ENCODE data around the gene LDB2.

Gene LDB2

DNA sequence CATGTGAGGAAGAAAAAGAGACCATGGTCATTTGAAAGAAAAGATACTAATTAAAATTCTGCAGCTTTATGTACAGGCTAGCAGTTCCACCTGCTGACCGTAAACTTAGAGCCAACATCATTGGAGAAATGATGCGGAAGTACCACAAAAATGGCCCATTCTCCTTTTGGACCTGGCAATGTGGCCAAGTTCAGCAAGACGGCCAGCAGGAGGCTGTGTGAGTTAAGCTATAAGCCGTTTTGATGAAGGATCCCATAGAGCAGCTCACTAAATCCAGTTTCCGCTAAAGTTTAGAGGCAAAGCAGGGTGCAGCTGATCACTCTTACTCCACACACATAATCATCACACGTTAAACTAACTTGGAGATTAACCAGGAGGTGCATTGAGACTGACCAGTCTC, 133.8 kb downstream of the LDB2 start:
- H3K27ac ChIP-seq (ENCODE audit: low read depth in 2 of 2, low read length in 2 of 2): no peak overlapping the region
- H3K27me3 ChIP-seq (ENCODE audit: control insufficient read depth in 2 of 2, insufficient read depth in 2 of 2, low read length in 2 of 2): no peaks in the 10 kb centered on the region
- H3K9me3 ChIP-seq (ENCODE audit: control insufficient read depth in 2 of 2, low read length in 2 of 2): no peaks in the 10 kb centered on the region
- H3K36me3 ChIP-seq (ENCODE audit: control insufficient read depth in 2 of 2, insufficient read depth in 2 of 2, low read length in 2 of 2): no peaks in the 10 kb centered on the region
- H3K4me3 ChIP-seq (ENCODE audit: low read length in 2 of 2): no peak overlapping the region
- no peaks in the 10 kb centered on the region for H3K4me1 ChIP-seq (ENCODE audit: control insufficient read depth in 2 of 2, insufficient read depth in 2 of 2, low read length in 2 of 2)
- no peak overlapping the region for H3K9ac ChIP-seq (ENCODE audit: low read depth in 1 of 2, low read length in 2 of 2)

DNA sequence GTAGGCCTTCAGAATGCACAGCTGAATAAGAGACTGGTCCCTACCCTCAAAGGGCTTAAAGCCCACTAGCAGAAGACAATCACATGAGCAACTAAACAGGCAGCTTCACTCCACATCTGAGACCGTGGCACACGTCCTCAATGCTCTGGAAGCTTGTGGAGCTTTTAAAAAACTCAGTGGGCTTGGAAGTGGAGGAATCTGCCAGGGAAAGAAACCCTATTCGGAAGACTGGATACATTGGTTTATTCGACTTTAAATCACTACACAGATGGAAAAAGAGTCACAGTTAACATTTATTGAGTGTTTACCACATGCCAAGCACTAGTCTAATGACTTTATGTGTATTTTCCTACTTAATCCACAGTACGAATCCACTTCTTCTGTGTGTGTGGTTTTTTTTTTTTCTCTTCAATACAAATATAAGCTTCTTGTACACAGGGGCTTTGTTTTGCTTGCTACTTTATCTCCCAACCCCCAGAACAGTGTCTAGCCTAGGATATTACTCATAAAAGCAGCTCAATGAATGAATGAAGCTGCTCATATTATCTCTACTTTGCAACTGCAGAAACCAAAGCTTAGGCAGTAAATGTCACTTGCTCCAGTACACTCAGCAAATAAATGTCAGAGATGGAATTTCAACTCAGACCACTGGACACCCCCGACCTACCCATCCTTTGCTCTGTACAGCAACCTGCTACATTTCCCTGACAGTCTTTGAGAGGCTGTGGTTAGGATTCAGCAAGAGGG, 137.7 kb downstream of the LDB2 start:
- Histone ChIP-seq H3K27me3 (ENCODE audit: control insufficient read depth in 2 of 2, insufficient read depth in 2 of 2, low read length in 2 of 2) (no peaks in the 10 kb centered on the region), H3K9ac (ENCODE audit: low read depth in 1 of 2, low read length in 2 of 2) (no peak overlapping the region), H3K27ac (ENCODE audit: low read depth in 2 of 2, low read length in 2 of 2) (no peak overlapping the region), H3K9me3 (ENCODE audit: control insufficient read depth in 2 of 2, low read length in 2 of 2) (no peaks in the 10 kb centered on the region), H3K4me1 (ENCODE audit: control insufficient read depth in 2 of 2, insufficient read depth in 2 of 2, low read length in 2 of 2) (no peaks in the 10 kb centered on the region), H3K36me3 (ENCODE audit: control insufficient read depth in 2 of 2, insufficient read depth in 2 of 2, low read length in 2 of 2) (no peaks in the 10 kb centered on the region), H3K4me3 (ENCODE audit: low read length in 2 of 2) (no peak overlapping the region)

DNA sequence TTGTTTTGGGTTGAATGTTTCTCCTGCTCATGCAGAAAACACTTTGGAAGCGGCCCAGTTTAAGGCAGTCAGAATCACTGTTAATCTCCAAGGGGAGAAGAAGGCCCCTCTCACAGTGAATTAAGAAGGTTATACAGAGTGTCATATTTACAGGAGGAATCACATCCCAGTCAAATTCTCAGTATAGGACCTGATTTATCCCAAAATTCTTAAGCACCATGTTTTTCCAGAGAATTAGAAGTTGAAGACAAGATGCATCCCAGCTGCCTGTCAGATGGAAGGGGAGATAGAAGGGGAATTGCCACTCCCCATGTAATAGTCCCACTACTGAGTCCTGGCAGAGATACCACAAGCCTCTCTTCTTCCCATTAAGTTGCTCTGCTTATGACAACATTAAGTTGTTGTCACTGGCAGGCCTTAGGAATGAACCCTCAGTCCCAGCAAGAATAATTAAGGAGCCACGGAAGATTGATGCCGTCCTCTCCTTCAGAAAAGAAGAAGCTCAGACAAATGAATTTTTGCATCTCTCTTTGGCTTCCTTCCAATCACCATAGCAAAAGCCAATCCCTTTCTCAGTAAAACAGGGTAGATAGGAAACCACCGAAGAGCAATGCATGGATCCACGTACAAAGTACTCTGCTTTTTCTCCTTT, 138.4 kb downstream of the LDB2 start:
- no peaks in the 10 kb centered on the region for H3K27me3 ChIP-seq (ENCODE audit: control insufficient read depth in 2 of 2, insufficient read depth in 2 of 2, low read length in 2 of 2)
- no peaks in the 10 kb centered on the region for H3K9me3 ChIP-seq (ENCODE audit: control insufficient read depth in 2 of 2, low read length in 2 of 2)
- no peaks in the 10 kb centered on the region for H3K36me3 ChIP-seq (ENCODE audit: control insufficient read depth in 2 of 2, insufficient read depth in 2 of 2, low read length in 2 of 2)
- H3K27ac ChIP-seq (ENCODE audit: low read depth in 2 of 2, low read length in 2 of 2): no peak overlapping the region
- no peaks in the 10 kb centered on the region for H3K4me1 ChIP-seq (ENCODE audit: control insufficient read depth in 2 of 2, insufficient read depth in 2 of 2, low read length in 2 of 2)
- no peak overlapping the region for H3K4me3 ChIP-seq (ENCODE audit: low read length in 2 of 2)
- H3K9ac ChIP-seq (ENCODE audit: low read depth in 1 of 2, low read length in 2 of 2): no peak overlapping the region

DNA sequence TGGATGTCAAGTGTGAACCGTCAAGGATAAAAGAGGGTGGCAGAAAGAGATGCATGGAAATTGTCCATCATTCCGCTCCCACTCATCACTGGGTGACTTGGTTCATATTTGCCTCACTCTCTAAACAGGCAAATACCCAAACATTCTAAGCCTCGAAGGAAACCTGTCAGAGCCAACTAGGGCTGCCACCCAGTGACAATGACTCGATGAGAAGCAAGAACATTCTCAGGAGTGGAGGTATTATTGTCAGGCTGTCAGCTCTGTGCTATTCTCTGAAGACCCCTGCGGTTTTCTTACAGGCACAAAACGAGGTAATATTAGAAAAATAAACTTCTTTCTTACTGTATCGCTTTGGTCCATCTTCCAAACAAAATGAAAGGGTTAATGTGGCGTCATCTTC, 139.6 kb downstream of the LDB2 start:
- no peak overlapping the region for H3K9ac ChIP-seq (ENCODE audit: low read depth in 1 of 2, low read length in 2 of 2)
- H3K27me3 ChIP-seq (ENCODE audit: control insufficient read depth in 2 of 2, insufficient read depth in 2 of 2, low read length in 2 of 2): no peaks in the 10 kb centered on the region
- no peak overlapping the region for H3K27ac ChIP-seq (ENCODE audit: low read depth in 2 of 2, low read length in 2 of 2)
- no peaks in the 10 kb centered on the region for H3K9me3 ChIP-seq (ENCODE audit: control insufficient read depth in 2 of 2, low read length in 2 of 2)
- no peaks in the 10 kb centered on the region for H3K4me1 ChIP-seq (ENCODE audit: control insufficient read depth in 2 of 2, insufficient read depth in 2 of 2, low read length in 2 of 2)
- H3K4me3 ChIP-seq (ENCODE audit: low read length in 2 of 2): no peak overlapping the region
- no peaks in the 10 kb centered on the region for H3K36me3 ChIP-seq (ENCODE audit: control insufficient read depth in 2 of 2, insufficient read depth in 2 of 2, low read length in 2 of 2)

DNA sequence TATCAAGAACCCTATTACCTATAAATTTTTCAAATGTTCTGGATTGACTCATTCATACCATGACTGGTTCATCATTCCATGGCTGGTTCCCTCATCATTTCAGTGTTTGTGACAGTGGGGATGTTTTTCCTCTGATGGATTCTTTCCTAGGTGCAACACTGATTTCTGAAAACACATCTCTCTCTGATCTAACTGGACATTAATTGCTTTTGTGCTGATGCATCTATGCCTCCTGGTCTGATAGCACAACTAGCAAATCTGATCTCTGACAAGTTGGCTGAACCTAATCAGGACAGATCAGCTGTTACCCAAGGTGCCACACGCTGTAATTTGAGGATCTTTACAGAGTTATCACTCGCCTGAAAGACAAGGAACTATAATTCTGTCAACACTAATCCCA, 140.2 kb downstream of the LDB2 start:
- no peak overlapping the region for H3K27ac ChIP-seq (ENCODE audit: low read depth in 2 of 2, low read length in 2 of 2)
- H3K9me3 ChIP-seq (ENCODE audit: control insufficient read depth in 2 of 2, low read length in 2 of 2): no peaks in the 10 kb centered on the region
- no peaks in the 10 kb centered on the region for H3K27me3 ChIP-seq (ENCODE audit: control insufficient read depth in 2 of 2, insufficient read depth in 2 of 2, low read length in 2 of 2)
- no peak overlapping the region for H3K9ac ChIP-seq (ENCODE audit: low read depth in 1 of 2, low read length in 2 of 2)
- no peaks in the 10 kb centered on the region for H3K36me3 ChIP-seq (ENCODE audit: control insufficient read depth in 2 of 2, insufficient read depth in 2 of 2, low read length in 2 of 2)
- no peak overlapping the region for H3K4me3 ChIP-seq (ENCODE audit: low read length in 2 of 2)
- no peaks in the 10 kb centered on the region for H3K4me1 ChIP-seq (ENCODE audit: control insufficient read depth in 2 of 2, insufficient read depth in 2 of 2, low read length in 2 of 2)

DNA sequence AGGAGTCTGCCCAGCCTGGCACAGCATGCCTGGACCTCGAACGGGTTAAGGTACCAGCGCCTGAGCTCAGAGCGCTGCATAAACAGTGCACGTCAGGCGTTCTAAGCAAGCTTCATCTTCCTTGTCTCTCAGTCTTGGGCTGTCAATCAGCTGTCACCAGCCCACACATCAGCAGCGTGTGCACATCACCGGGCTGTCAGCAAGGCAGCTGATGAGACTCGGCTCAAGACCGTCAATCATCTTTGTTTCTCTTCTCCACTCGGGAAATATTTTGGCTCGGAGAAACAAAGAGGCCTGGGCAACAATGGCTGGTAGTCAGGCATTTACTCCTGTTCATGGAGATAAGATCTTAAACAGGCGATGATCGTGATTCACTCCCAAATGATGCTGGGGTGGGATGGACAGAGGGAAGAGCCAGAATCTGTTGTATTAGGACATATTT, 141.3 kb downstream of the LDB2 start:
- H3K4me1 ChIP-seq (ENCODE audit: control insufficient read depth in 2 of 2, insufficient read depth in 2 of 2, low read length in 2 of 2): no peaks in the 10 kb centered on the region
- no peak overlapping the region for H3K4me3 ChIP-seq (ENCODE audit: low read length in 2 of 2)
- H3K36me3 ChIP-seq (ENCODE audit: control insufficient read depth in 2 of 2, insufficient read depth in 2 of 2, low read length in 2 of 2): no peaks in the 10 kb centered on the region
- H3K9ac ChIP-seq (ENCODE audit: low read depth in 1 of 2, low read length in 2 of 2): no peak overlapping the region
- H3K27me3 ChIP-seq (ENCODE audit: control insufficient read depth in 2 of 2, insufficient read depth in 2 of 2, low read length in 2 of 2): no peaks in the 10 kb centered on the region
- H3K27ac ChIP-seq (ENCODE audit: low read depth in 2 of 2, low read length in 2 of 2): no peak overlapping the region
- H3K9me3 ChIP-seq (ENCODE audit: control insufficient read depth in 2 of 2, low read length in 2 of 2): no peaks in the 10 kb centered on the region

DNA sequence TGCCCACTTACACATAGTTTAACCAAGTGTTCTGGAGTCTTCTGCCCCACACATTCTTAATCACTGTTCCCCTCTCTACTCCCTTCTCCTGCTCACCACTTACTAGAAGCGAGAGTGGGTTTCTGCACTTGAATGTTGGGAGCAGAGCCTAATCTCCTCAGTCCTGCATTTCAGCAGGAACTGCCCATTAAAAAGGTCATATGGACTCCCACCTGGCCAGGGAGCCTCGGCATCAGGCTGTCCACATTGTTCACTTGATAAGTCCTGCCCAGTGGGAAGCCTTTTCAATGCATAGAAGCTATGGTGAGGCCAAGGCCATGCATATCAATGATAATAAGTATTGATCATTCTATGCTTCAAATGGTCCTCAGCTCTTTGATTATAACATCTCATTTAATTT, 144.3 kb downstream of the LDB2 start:
- Histone ChIP-seq H3K9ac (ENCODE audit: low read depth in 1 of 2, low read length in 2 of 2) (no peak overlapping the region), H3K4me1 (ENCODE audit: control insufficient read depth in 2 of 2, insufficient read depth in 2 of 2, low read length in 2 of 2) (no peaks in the 10 kb centered on the region), H3K27ac (ENCODE audit: low read depth in 2 of 2, low read length in 2 of 2) (no peak overlapping the region), H3K4me3 (ENCODE audit: low read length in 2 of 2) (no peak overlapping the region), H3K27me3 (ENCODE audit: control insufficient read depth in 2 of 2, insufficient read depth in 2 of 2, low read length in 2 of 2) (no peaks in the 10 kb centered on the region), H3K36me3 (ENCODE audit: control insufficient read depth in 2 of 2, insufficient read depth in 2 of 2, low read length in 2 of 2) (no peaks in the 10 kb centered on the region), H3K9me3 (ENCODE audit: control insufficient read depth in 2 of 2, low read length in 2 of 2) (no peaks in the 10 kb centered on the region)

DNA sequence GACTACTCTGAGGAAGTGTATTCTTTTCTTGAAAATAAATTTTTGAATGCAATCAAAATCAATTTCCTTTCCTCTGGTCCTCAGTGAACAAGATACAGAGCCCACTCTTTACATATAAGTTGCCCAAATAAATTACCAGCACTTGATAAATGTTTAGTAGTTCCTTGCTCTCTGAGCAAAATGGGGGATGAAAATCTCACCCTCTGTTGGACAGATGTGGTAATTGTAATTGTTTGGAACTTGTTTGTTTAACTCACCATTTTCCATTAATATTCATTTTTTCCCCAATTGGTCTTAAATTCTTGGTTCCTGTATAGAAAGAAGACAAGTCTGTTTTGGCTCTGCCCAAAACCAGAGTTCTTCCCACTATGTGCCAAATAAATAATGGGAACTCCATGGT, 146.3 kb downstream of the LDB2 start:
- Histone ChIP-seq H3K4me3 (ENCODE audit: low read length in 2 of 2) (no peak overlapping the region), H3K27ac (ENCODE audit: low read depth in 2 of 2, low read length in 2 of 2) (no peak overlapping the region), H3K27me3 (ENCODE audit: control insufficient read depth in 2 of 2, insufficient read depth in 2 of 2, low read length in 2 of 2) (no peaks in the 10 kb centered on the region), H3K9ac (ENCODE audit: low read depth in 1 of 2, low read length in 2 of 2) (no peak overlapping the region), H3K9me3 (ENCODE audit: control insufficient read depth in 2 of 2, low read length in 2 of 2) (no peaks in the 10 kb centered on the region), H3K4me1 (ENCODE audit: control insufficient read depth in 2 of 2, insufficient read depth in 2 of 2, low read length in 2 of 2) (no peaks in the 10 kb centered on the region), H3K36me3 (ENCODE audit: control insufficient read depth in 2 of 2, insufficient read depth in 2 of 2, low read length in 2 of 2) (no peaks in the 10 kb centered on the region)

DNA sequence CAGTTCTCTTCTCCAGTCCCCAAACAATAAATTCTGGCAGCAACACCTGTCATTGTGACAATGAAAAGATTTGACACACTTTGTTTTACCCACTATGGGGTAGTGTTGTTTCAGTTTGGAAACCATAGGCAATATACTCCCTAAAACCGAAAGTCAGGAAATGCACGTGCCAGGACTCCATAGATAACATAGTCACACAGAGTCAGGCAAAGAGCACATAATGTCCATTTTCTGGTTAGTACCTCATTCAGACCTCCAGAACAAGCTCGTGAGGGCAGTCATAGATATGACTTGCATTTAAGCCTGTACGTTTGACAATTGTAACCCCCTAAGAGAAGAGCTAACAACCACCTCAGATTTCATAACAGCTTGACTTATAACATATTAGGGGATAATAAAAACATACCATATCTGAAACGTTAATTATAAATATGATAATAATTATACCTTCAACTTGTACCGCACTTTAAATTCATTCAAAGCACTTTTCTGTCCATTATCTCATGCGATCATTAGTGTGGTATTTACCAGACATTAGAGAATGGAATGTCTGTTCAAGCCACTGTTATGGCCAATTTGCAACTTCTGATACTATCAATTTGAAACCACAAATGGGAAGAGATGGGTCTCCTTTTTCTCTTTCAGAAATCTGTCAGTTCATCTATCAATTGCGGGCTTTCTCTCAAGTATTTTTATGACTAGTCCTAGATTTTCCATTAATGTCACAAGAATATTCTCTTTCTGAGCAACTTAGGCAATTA, 147.4 kb downstream of the LDB2 start:
- no peaks in the 10 kb centered on the region for H3K36me3 ChIP-seq (ENCODE audit: control insufficient read depth in 2 of 2, insufficient read depth in 2 of 2, low read length in 2 of 2)
- H3K27ac ChIP-seq (ENCODE audit: low read depth in 2 of 2, low read length in 2 of 2): no peak overlapping the region
- no peaks in the 10 kb centered on the region for H3K4me1 ChIP-seq (ENCODE audit: control insufficient read depth in 2 of 2, insufficient read depth in 2 of 2, low read length in 2 of 2)
- no peaks in the 10 kb centered on the region for H3K9me3 ChIP-seq (ENCODE audit: control insufficient read depth in 2 of 2, low read length in 2 of 2)
- H3K9ac ChIP-seq (ENCODE audit: low read depth in 1 of 2, low read length in 2 of 2): no peak overlapping the region
- no peaks in the 10 kb centered on the region for H3K27me3 ChIP-seq (ENCODE audit: control insufficient read depth in 2 of 2, insufficient read depth in 2 of 2, low read length in 2 of 2)
- H3K4me3 ChIP-seq (ENCODE audit: low read length in 2 of 2): no peak overlapping the region

DNA sequence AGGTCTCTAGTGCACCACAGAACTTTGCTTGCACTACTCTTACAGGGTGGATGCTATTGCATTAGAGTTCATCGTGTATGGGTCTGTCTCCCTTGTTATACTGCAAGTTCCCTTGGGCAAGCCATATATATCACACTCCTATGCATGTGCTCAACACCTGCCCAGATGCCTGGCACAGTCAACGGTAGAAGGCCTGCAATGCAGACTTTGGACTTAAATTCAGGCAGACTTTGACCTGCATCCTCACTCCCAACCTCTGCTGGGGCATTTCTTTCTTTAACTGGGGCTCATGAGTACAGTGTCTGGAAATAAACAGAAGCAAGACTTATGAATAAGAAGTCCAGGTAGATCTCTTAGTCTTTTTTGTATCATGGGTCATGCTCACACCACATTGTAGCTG, 148.2 kb downstream of the LDB2 start:
- no peaks in the 10 kb centered on the region for H3K36me3 ChIP-seq (ENCODE audit: control insufficient read depth in 2 of 2, insufficient read depth in 2 of 2, low read length in 2 of 2)
- H3K9ac ChIP-seq (ENCODE audit: low read depth in 1 of 2, low read length in 2 of 2): no peak overlapping the region
- H3K4me1 ChIP-seq (ENCODE audit: control insufficient read depth in 2 of 2, insufficient read depth in 2 of 2, low read length in 2 of 2): no peaks in the 10 kb centered on the region
- H3K27me3 ChIP-seq (ENCODE audit: control insufficient read depth in 2 of 2, insufficient read depth in 2 of 2, low read length in 2 of 2): no peaks in the 10 kb centered on the region
- no peak overlapping the region for H3K27ac ChIP-seq (ENCODE audit: low read depth in 2 of 2, low read length in 2 of 2)
- no peak overlapping the region for H3K4me3 ChIP-seq (ENCODE audit: low read length in 2 of 2)
- no peaks in the 10 kb centered on the region for H3K9me3 ChIP-seq (ENCODE audit: control insufficient read depth in 2 of 2, low read length in 2 of 2)

Measured in mucosa of rectum (tissue), 2 donors.